SK-N-SH treated with all-trans-retinoic acid at 6 μM for 48 hours (cell line): ENCODE results near the gene FXYD6.

Experiments used
- ATAC-seq: fragments of 200-7000 bp; cut with Tn5 transposase; 3 replicates; pipeline ENCODE4 v1.9.1; 2020; ENCODE audit warnings: mild to moderate bottlenecking, moderate library complexity
- ARNTL ChIP-seq: fragments of 450-650 bp; formaldehyde crosslinking; IDR thresholded peaks from 2 replicates; pipeline ENCODE4 v1.5.0; 2020; ENCODE audit warnings: low read depth, mild to moderate bottlenecking, moderate library complexity, borderline replicate concordance
- BACH2 ChIP-seq: fragments of 250-450 bp; sonication (Bioruptor Pico); IDR thresholded peaks from 2 replicates; pipeline ENCODE4 v1.9.0; 2021; ENCODE audit warnings: mild to moderate bottlenecking, borderline replicate concordance
- ESRRG ChIP-seq: fragments of 250-450 bp; sonication (Bioruptor Pico); IDR thresholded peaks from 2 replicates; pipeline ENCODE4 v1.6.1; 2021; ENCODE audit warnings: mild to moderate bottlenecking
- GLIS3 ChIP-seq: fragments of 250-450 bp; sonication (Bioruptor Pico); IDR thresholded peaks from 2 replicates; pipeline ENCODE4 v1.5.0; 2020; ENCODE audit warnings: mild to moderate bottlenecking, moderate library complexity
- ISL1 ChIP-seq: fragments of 250-450 bp; sonication (Bioruptor Pico); IDR thresholded peaks from 2 replicates; pipeline ENCODE4 v2.1.2; 2022; ENCODE audit warnings: mild to moderate bottlenecking, moderate library complexity
- OSR1 ChIP-seq: fragments of 250-450 bp; sonication (Bioruptor Pico); IDR thresholded peaks from 2 replicates; pipeline ENCODE4 v1.8.0; 2022; ENCODE audit warnings: moderate library complexity, mild to moderate bottlenecking, inconsistent platforms
- RARB ChIP-seq: fragments of 250-450 bp; sonication (Bioruptor Pico); IDR thresholded peaks from 2 replicates; pipeline ENCODE4 v1.8.0; 2021; ENCODE audit warnings: mild to moderate bottlenecking, moderate library complexity
- SNAI2 ChIP-seq: fragments of 250-450 bp; sonication (Bioruptor Pico); IDR thresholded peaks from 2 replicates; pipeline ENCODE4 v1.5.0; 2020; ENCODE audit warnings: mild to moderate bottlenecking, moderate library complexity
- TCF4 ChIP-seq: fragments of 250-450 bp; sonication (Bioruptor Pico); IDR thresholded peaks from 2 replicates; pipeline ENCODE4 v1.8.0; 2021; ENCODE audit warnings: mild to moderate bottlenecking, moderate library complexity, borderline replicate concordance
- ZFP3 ChIP-seq: fragments of 250-450 bp; sonication (Bioruptor Pico); IDR thresholded peaks from 2 replicates; pipeline ENCODE4 v1.5.0; 2020; ENCODE audit warnings: mild to moderate bottlenecking, moderate library complexity
- ZFP30 ChIP-seq: fragments of 450-650 bp; formaldehyde crosslinking; IDR thresholded peaks from 2 replicates; pipeline ENCODE4 v1.5.0; 2022; ENCODE audit warnings: mild to moderate bottlenecking, moderate library complexity
- ZNF565 ChIP-seq: fragments of 450-650 bp; formaldehyde crosslinking; conservative IDR thresholded peaks from 2 replicates; pipeline ENCODE4 v1.5.0; 2020; ENCODE audit warnings: low read depth, mild to moderate bottlenecking, moderate library complexity
- ZNF70 ChIP-seq: fragments of 450-650 bp; formaldehyde crosslinking; IDR thresholded peaks from 2 replicates; pipeline ENCODE4 v1.5.0; 2020; ENCODE audit warnings: mild to moderate bottlenecking, moderate library complexity
- ZNF8 ChIP-seq: fragments of 450-650 bp; formaldehyde crosslinking; IDR thresholded peaks from 2 replicates; pipeline ENCODE4 v1.5.0; 2020; ENCODE audit warnings: mild to moderate bottlenecking, moderate library complexity
- TF ChIP-seq, protein P1 (sequence below): fragments of 250-450 bp; sonication (Bioruptor Pico); IDR thresholded peaks from 2 replicates; pipeline ENCODE4 v1.5.1; 2020; ENCODE audit warnings: low read depth, mild to moderate bottlenecking, moderate library complexity
- TF ChIP-seq, protein P2 (sequence below): fragments of 250-450 bp; sonication (Bioruptor Pico); IDR thresholded peaks from 2 replicates; pipeline ENCODE4 v1.8.0; 2020; ENCODE audit warnings: mild to moderate bottlenecking, moderate library complexity, borderline replicate concordance
- TF ChIP-seq, protein P3 (sequence below): fragments of 250-450 bp; sonication (Bioruptor Pico); IDR thresholded peaks from 2 replicates; pipeline ENCODE4 v1.5.1; 2021; ENCODE audit warnings: mild to moderate bottlenecking, moderate library complexity
- TF ChIP-seq, protein P4 (sequence below): fragments of 250-450 bp; sonication (Bioruptor Pico); IDR thresholded peaks from 2 replicates; pipeline ENCODE4 v1.5.0; 2020; ENCODE audit warnings: mild to moderate bottlenecking, moderate library complexity

FXYD6 gene

DNA sequence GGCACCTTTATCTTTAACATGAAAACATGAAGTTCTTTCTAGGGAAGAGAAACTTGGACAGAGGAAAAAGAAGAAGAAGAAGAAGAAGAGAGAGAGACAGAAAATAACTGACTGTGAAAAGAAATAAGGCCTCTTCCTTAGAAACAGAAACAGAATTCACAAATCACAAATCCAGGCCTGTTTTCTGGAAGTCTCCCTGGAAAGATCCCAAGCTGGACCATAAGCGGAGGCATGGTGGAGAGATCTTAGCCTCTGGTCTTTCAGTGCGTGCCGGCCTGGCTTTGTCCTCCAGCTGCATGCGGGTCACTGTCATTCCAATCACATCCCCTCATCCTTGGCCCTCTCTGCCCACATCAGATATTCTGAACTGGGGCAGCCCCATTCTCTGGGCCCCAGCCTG, 6.9 kb downstream of the FXYD6 start:
- ATAC-seq = no peak

DNA sequence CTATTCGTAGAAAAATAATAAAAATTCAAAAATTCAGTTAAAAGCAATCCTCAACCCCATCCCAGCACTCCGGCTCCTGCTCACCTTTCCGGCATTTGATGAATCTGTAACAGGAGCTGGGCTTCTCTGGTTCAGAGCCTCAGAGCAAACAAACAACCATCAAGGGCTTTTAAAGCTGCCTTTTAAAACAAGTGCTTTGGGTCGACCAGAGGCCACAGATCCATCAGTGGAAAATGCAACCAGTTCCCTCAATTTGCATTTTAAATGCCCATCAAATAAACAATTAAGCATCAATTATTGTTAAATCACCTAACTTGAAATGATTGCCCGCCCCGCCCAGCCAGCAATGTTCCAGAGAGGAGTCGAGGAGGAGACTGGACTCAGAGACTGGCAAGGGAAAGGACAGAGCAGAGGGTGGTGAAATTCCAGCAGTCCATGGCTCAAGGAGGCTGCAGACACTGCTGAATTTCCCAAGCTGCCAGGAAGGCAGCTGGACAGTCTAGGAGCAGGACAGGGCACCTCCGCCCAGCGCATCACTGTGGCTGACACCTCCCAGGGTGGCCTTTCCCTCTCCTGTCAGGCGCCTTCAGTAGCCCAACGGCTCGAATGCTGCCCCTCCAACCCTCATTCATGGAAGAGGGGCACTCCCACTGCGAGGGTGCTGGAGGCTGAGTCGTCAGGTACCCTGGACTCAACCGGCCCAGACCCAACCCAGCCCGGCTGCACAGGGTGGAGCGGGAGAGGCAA, 7.5 kb downstream of the FXYD6 start:
- TF ChIP-seq ZNF8 (CRISPR knock-in tag) (no peak), GLIS3 (CRISPR knock-in tag) (no peak)
- no peak for ATAC-seq

More for the DNA sequence above, 6.9 kb downstream of the FXYD6 start:
- TF ChIP-seq ESRRG (CRISPR knock-in tag) (no peak), BACH2 (CRISPR knock-in tag) (no peak), TCF4 (no peak), ISL1 (CRISPR knock-in tag) (no peak), SNAI2 (no peak), RARB (CRISPR knock-in tag) (no peak), ARNTL (CRISPR knock-in tag) (no peak), ZNF8 (CRISPR knock-in tag) (no peak), ZFP30 (CRISPR knock-in tag) (no peak), ZNF70 (CRISPR knock-in tag) (no peak), ZNF565 (no peak), OSR1 (CRISPR knock-in tag) (no peak), ZFP3 (CRISPR knock-in tag) (no peak), GLIS3 (CRISPR knock-in tag) (no peak)
- TF ChIP-seq, protein P1, sequence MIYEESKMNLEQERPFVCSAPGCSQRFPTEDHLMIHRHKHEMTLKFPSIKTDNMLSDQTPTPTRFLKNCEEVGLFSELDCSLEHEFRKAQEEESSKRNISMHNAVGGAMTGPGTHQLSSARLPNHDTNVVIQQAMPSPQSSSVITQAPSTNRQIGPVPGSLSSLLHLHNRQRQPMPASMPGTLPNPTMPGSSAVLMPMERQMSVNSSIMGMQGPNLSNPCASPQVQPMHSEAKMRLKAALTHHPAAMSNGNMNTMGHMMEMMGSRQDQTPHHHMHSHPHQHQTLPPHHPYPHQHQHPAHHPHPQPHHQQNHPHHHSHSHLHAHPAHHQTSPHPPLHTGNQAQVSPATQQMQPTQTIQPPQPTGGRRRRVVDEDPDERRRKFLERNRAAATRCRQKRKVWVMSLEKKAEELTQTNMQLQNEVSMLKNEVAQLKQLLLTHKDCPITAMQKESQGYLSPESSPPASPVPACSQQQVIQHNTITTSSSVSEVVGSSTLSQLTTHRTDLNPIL (CRISPR knock-in tag) = no peak
- TF ChIP-seq, protein P2, sequence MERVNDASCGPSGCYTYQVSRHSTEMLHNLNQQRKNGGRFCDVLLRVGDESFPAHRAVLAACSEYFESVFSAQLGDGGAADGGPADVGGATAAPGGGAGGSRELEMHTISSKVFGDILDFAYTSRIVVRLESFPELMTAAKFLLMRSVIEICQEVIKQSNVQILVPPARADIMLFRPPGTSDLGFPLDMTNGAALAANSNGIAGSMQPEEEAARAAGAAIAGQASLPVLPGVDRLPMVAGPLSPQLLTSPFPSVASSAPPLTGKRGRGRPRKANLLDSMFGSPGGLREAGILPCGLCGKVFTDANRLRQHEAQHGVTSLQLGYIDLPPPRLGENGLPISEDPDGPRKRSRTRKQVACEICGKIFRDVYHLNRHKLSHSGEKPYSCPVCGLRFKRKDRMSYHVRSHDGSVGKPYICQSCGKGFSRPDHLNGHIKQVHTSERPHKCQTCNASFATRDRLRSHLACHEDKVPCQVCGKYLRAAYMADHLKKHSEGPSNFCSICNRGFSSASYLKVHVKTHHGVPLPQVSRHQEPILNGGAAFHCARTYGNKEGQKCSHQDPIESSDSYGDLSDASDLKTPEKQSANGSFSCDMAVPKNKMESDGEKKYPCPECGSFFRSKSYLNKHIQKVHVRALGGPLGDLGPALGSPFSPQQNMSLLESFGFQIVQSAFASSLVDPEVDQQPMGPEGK (CRISPR knock-in tag) = no peak
- TF ChIP-seq, protein P3, sequence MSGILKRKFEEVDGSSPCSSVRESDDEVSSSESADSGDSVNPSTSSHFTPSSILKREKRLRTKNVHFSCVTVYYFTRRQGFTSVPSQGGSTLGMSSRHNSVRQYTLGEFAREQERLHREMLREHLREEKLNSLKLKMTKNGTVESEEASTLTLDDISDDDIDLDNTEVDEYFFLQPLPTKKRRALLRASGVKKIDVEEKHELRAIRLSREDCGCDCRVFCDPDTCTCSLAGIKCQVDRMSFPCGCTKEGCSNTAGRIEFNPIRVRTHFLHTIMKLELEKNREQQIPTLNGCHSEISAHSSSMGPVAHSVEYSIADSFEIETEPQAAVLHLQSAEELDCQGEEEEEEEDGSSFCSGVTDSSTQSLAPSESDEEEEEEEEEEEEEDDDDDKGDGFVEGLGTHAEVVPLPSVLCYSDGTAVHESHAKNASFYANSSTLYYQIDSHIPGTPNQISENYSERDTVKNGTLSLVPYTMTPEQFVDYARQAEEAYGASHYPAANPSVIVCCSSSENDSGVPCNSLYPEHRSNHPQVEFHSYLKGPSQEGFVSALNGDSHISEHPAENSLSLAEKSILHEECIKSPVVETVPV = no peak
- TF ChIP-seq, protein P4, sequence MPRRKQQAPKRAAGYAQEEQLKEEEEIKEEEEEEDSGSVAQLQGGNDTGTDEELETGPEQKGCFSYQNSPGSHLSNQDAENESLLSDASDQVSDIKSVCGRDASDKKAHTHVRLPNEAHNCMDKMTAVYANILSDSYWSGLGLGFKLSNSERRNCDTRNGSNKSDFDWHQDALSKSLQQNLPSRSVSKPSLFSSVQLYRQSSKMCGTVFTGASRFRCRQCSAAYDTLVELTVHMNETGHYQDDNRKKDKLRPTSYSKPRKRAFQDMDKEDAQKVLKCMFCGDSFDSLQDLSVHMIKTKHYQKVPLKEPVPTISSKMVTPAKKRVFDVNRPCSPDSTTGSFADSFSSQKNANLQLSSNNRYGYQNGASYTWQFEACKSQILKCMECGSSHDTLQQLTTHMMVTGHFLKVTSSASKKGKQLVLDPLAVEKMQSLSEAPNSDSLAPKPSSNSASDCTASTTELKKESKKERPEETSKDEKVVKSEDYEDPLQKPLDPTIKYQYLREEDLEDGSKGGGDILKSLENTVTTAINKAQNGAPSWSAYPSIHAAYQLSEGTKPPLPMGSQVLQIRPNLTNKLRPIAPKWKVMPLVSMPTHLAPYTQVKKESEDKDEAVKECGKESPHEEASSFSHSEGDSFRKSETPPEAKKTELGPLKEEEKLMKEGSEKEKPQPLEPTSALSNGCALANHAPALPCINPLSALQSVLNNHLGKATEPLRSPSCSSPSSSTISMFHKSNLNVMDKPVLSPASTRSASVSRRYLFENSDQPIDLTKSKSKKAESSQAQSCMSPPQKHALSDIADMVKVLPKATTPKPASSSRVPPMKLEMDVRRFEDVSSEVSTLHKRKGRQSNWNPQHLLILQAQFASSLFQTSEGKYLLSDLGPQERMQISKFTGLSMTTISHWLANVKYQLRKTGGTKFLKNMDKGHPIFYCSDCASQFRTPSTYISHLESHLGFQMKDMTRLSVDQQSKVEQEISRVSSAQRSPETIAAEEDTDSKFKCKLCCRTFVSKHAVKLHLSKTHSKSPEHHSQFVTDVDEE = no peak

DNA sequence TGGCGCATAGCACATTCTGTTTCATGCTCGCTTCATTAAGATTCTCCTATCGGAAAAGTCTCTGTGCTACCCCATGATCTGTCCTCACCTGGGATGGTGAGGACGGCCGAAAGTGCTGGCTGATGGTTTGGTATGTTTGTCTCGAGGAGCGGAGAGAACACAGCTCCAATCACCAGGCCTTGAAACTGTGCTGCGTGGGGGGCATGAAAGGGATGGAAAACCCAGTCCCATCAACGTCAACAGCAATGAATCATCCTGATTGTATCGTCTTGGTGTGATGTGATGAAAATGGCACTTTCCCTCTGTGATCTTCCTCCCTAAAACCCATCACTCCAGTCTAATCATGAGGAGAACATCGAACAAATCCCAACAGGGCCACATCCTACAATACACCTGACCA, 8.4 kb downstream of the FXYD6 start:
- TF ChIP-seq ZNF70 (CRISPR knock-in tag) (no peak), ZFP30 (CRISPR knock-in tag) (no peak), RARB (CRISPR knock-in tag) (no peak), ESRRG (CRISPR knock-in tag) (no peak), ISL1 (CRISPR knock-in tag) (no peak), TCF4 (no peak)
- TF ChIP-seq, protein P3 = no peak
- TF ChIP-seq, protein P2 (CRISPR knock-in tag) = no peak
- ATAC-seq = no peak
